ENCODE measurements around the gene SLC22A23.

SLC22A23 gene

GRCh38 chr6:3258720-3259490 is 197.9 kb downstream of the SLC22A23 start, which contains the start of gene PSMG4:
TSS of gene PSMG4 (plus strand) at chr6:3258947. CDS start at chr6:3259023, 76 bp downstream.
- Histone ChIP-seq H3K4me1 (ENCODE audit: insufficient read depth, low read length) (peaks cover 48% of the 10 kb centered on the region), H3K9ac (ENCODE audit: low read depth, low read length) (peak within 1 kb of the TSS; percentile 95), H3K27ac (ENCODE audit: low read length) (peak within 1 kb of the TSS; percentile 87), H4K20me1 (ENCODE audit: insufficient read depth, low read length) (peaks cover 43% of the 10 kb centered on the region), H3K4me2 (ENCODE audit: insufficient read depth, low read length) (peak within 1 kb of the TSS; percentile 97), H3K9me3 (ENCODE audit: insufficient read depth, low read length, severe bottlenecking) (no peaks in the 10 kb centered on the region), H2AFZ (ENCODE audit: low read depth, low read length) (peak within 1 kb of the TSS; percentile 96), H3K27me3 (ENCODE audit: insufficient read depth, low read length, poor library complexity) (no peaks in the 10 kb centered on the region), H3K79me2 (ENCODE audit: insufficient read depth, low read length) (peaks cover 52% of the 10 kb centered on the region), H3K36me3 (ENCODE audit: insufficient read depth, low read length) (peaks cover 36% of the 10 kb centered on the region), H3K4me3 (ENCODE audit: low read depth in 1 of 2, low read length in 2 of 2) (peak within 1 kb of the TSS; percentile 99 to 100)
- peak; percentile 79 for ATAC-seq (ENCODE audit: insufficient read depth, low read depth)
- TF ChIP-seq EZH2 (IDR thresholded peaks at IDR 0.05; ENCODE audit: borderline replicate concordance, low read depth, low read length, severe bottlenecking) (no peak), CTCF (IDR thresholded peaks at IDR 0.05; ENCODE audit: borderline replicate concordance, extremely low read depth, low read length, poor library complexity, severe bottlenecking) (no peak)
- DNase-seq = peak; percentile 91

- peak overlapping the region; percentile 95; the same call in 1 of the 2 replicates for H3K9ac ChIP-seq (ENCODE audit: low read depth, low read length)
- H3K36me3 ChIP-seq (ENCODE audit: insufficient read depth, low read length) = peaks cover 29% of the 10 kb centered on the region
- peaks cover 41% of the 10 kb centered on the region for H3K4me1 ChIP-seq (ENCODE audit: insufficient read depth, low read length)
- TF ChIP-seq EZH2 (IDR thresholded peaks at IDR 0.05; ENCODE audit: borderline replicate concordance, low read depth, low read length, severe bottlenecking) (no peak), CTCF (IDR thresholded peaks at IDR 0.05; ENCODE audit: borderline replicate concordance, extremely low read depth, low read length, poor library complexity, severe bottlenecking) (no peak)
- H3K4me3 ChIP-seq (ENCODE audit: low read depth in 1 of 2, low read length in 2 of 2) = peak overlapping the region in 1 of 2 experiments; percentile 100; a peak in 3 of 4 replicates
- no peaks in the 10 kb centered on the region for H3K27me3 ChIP-seq (ENCODE audit: insufficient read depth, low read length, poor library complexity)
- peak overlapping the region; percentile 97 for H3K4me2 ChIP-seq (ENCODE audit: insufficient read depth, low read length)
- H2AFZ ChIP-seq (ENCODE audit: low read depth, low read length) = no peak overlapping the region
- DNase-seq = no peak
- peaks cover 36% of the 10 kb centered on the region for H4K20me1 ChIP-seq (ENCODE audit: insufficient read depth, low read length)
- no peak for ATAC-seq (ENCODE audit: insufficient read depth, low read depth)
- no peaks in the 10 kb centered on the region for H3K9me3 ChIP-seq (ENCODE audit: insufficient read depth, low read length, severe bottlenecking)
- peaks cover 45% of the 10 kb centered on the region for H3K79me2 ChIP-seq (ENCODE audit: insufficient read depth, low read length)
- H3K27ac ChIP-seq (ENCODE audit: low read length) = no peak overlapping the region
These were observed 198.6 kb downstream of the SLC22A23 start for GRCh38 chr6:3258201-3258600.

GRCh38 chr6:3253597-3253961 is 203.3 kb downstream of the SLC22A23 start:
- no peak overlapping the region for H2AFZ ChIP-seq (ENCODE audit: low read depth, low read length)
- no peaks in the 10 kb centered on the region for H3K36me3 ChIP-seq (ENCODE audit: insufficient read depth, low read length)
- no peak overlapping the region for H3K27ac ChIP-seq (ENCODE audit: low read length)
- no peaks in the 10 kb centered on the region for H4K20me1 ChIP-seq (ENCODE audit: insufficient read depth, low read length)
- no peak overlapping the region for H3K4me3 ChIP-seq (ENCODE audit: low read depth in 1 of 2, low read length in 2 of 2)
- peaks cover 14% of the 10 kb centered on the region for H3K4me1 ChIP-seq (ENCODE audit: insufficient read depth, low read length)
- H3K9ac ChIP-seq (ENCODE audit: low read depth, low read length) = no peak overlapping the region
- TF ChIP-seq CTCF (IDR thresholded peaks at IDR 0.05; ENCODE audit: borderline replicate concordance, extremely low read depth, low read length, poor library complexity, severe bottlenecking) (no peak), EZH2 (IDR thresholded peaks at IDR 0.05; ENCODE audit: borderline replicate concordance, low read depth, low read length, severe bottlenecking) (no peak)
- no peaks in the 10 kb centered on the region for H3K79me2 ChIP-seq (ENCODE audit: insufficient read depth, low read length)
- no peaks in the 10 kb centered on the region for H3K27me3 ChIP-seq (ENCODE audit: insufficient read depth, low read length, poor library complexity)
- DNase-seq (no peak), ATAC-seq (ENCODE audit: insufficient read depth, low read depth) (no peak)
- H3K4me2 ChIP-seq (ENCODE audit: insufficient read depth, low read length) = no peak overlapping the region
- H3K9me3 ChIP-seq (ENCODE audit: insufficient read depth, low read length, severe bottlenecking) = no peaks in the 10 kb centered on the region

Measured in DND-41 (cell line).